ENCODE measurements around the gene MAP4K5. TPM values are rescaled to one million over a fixed set of nuclear protein-coding genes. Genes with fewer than 3 reads are reported as not detected.
"Not testable (repeated sequence)": the region's sequence is repeated elsewhere in the genome, so short reads cannot be mapped to it uniquely, and the experiment has no call there.

Gene MAP4K5
- total and polyA plus RNA-seq, 4 donors: 12.4 to 105 (median 30.2) TPM

GRCh38 chr14:50560931-50561285 lies 28.5 kb upstream of the MAP4K5 start:
- Histone ChIP-seq H3K27me3 (ENCODE audit: control insufficient read depth in 3 of 3, insufficient read depth in 3 of 3, low read length in 2 of 3) (no peaks in the 10 kb centered on the region), H3K4me1 (ENCODE audit: control insufficient read depth in 5 of 5, insufficient read depth in 5 of 5, low read length in 5 of 5) (peaks cover 0 to 13% (median 0%) of the 10 kb centered on the region in 5 donors), H3K4me3 (peak overlapping the region; percentile 75), H3K9ac (ENCODE audit: insufficient read depth in 1 of 2, low read length in 2 of 2) (peak overlapping the region in 1 of 2 donors; percentile 64), H3K36me3 (ENCODE audit: control insufficient read depth in 4 of 4, insufficient read depth in 4 of 4, low read length in 4 of 4) (no peaks in the 10 kb centered on the region), H3K27ac (ENCODE audit: low read depth in 1 of 2, low read length in 1 of 2) (peak overlapping the region; percentile 48 to 95), H3K9me3 (ENCODE audit: control insufficient read depth in 4 of 4, insufficient read depth in 3 of 4, low read length in 3 of 4) (no peaks in the 10 kb centered on the region)
- no peak for TF ChIP-seq CTCF (IDR thresholded peaks at IDR 0.05; ENCODE audit: control extremely low read depth, extremely low read depth)
- WGBS, 2 donors: 0% methylated on average over 21 of the region's 21 CpGs
- DNase-seq (peak; percentile 75 to 86 (median 81)), ATAC-seq (ENCODE audit: insufficient read depth, low FRiP score) (peak; percentile 90)

GRCh38 chr14:50559990-50560930 lies 27.9 kb upstream of the MAP4K5 start, which contains the start of gene ATL1:
TSS of gene ATL1 (plus strand) at chr14:50560145. CDS start at chr14:50560266, 121 bp downstream.
- peak; percentile 88 to 90 (median 89) for DNase-seq
- no peaks in the 10 kb centered on the region for H3K36me3 ChIP-seq (ENCODE audit: control insufficient read depth in 4 of 4, insufficient read depth in 4 of 4, low read length in 4 of 4)
- 1% methylated on average over 54 to 66 of the region's 66 CpGs for WGBS, 2 donors
- H3K9me3 ChIP-seq (ENCODE audit: control insufficient read depth in 4 of 4, insufficient read depth in 3 of 4, low read length in 3 of 4): no peaks in the 10 kb centered on the region
- peak within 1 kb of the TSS; percentile 48 to 95 for H3K27ac ChIP-seq (ENCODE audit: low read depth in 1 of 2, low read length in 1 of 2)
- peak within 1 kb of the TSS; percentile 75 for H3K4me3 ChIP-seq
- peak; percentile 87 for ATAC-seq (ENCODE audit: insufficient read depth, low FRiP score)
- peak within 1 kb of the TSS; percentile 44 to 94 for H3K9ac ChIP-seq (ENCODE audit: insufficient read depth in 1 of 2, low read length in 2 of 2)
- no peaks in the 10 kb centered on the region for H3K27me3 ChIP-seq (ENCODE audit: control insufficient read depth in 3 of 3, insufficient read depth in 3 of 3, low read length in 2 of 3)
- peaks cover 0 to 13% (median 0%) of the 10 kb centered on the region in 5 donors for H3K4me1 ChIP-seq (ENCODE audit: control insufficient read depth in 5 of 5, insufficient read depth in 5 of 5, low read length in 5 of 5)
- no peak for TF ChIP-seq CTCF (IDR thresholded peaks at IDR 0.05; ENCODE audit: control extremely low read depth, extremely low read depth)

GRCh38 chr14:50552796-50553195 lies 20.4 kb upstream of the MAP4K5 start:
- H3K27ac ChIP-seq (ENCODE audit: low read depth in 1 of 2, low read length in 1 of 2); H3K9me3 ChIP-seq (ENCODE audit: control insufficient read depth in 4 of 4, insufficient read depth in 3 of 4, low read length in 3 of 4); H3K27me3 ChIP-seq (ENCODE audit: control insufficient read depth in 3 of 3, insufficient read depth in 3 of 3, low read length in 2 of 3); H3K9ac ChIP-seq (ENCODE audit: insufficient read depth in 1 of 2, low read length in 2 of 2); ATAC-seq (ENCODE audit: insufficient read depth, low FRiP score); H3K4me1 ChIP-seq (ENCODE audit: control insufficient read depth in 5 of 5, insufficient read depth in 5 of 5, low read length in 5 of 5); H3K4me3 ChIP-seq; DNase-seq; H3K36me3 ChIP-seq (ENCODE audit: control insufficient read depth in 4 of 4, insufficient read depth in 4 of 4, low read length in 4 of 4): not testable (repeated sequence)
- 85 to 96% methylated on average over 3 of the region's 3 CpGs for WGBS, 2 donors

GRCh38 chr14:50551877-50552276 lies 19.5 kb upstream of the MAP4K5 start:
- Histone ChIP-seq H3K9ac (ENCODE audit: insufficient read depth in 1 of 2, low read length in 2 of 2) (no peak overlapping the region), H3K4me1 (ENCODE audit: control insufficient read depth in 5 of 5, insufficient read depth in 5 of 5, low read length in 5 of 5) (no peaks in the 10 kb centered on the region)
- DNase-seq: no peak

More at GRCh38 chr14:50551877-50552276, 19.5 kb upstream of the MAP4K5 start:
- TF ChIP-seq CTCF (IDR thresholded peaks at IDR 0.05; ENCODE audit: control extremely low read depth, extremely low read depth): no peak
- WGBS, 2 donors: 39 to 64% methylated on average over 3 of the region's 3 CpGs
- H3K27ac ChIP-seq (ENCODE audit: low read depth in 1 of 2, low read length in 1 of 2): no peak overlapping the region
- no peaks in the 10 kb centered on the region for H3K9me3 ChIP-seq (ENCODE audit: control insufficient read depth in 4 of 4, insufficient read depth in 3 of 4, low read length in 3 of 4)
- H3K27me3 ChIP-seq (ENCODE audit: control insufficient read depth in 3 of 3, insufficient read depth in 3 of 3, low read length in 2 of 3): no peaks in the 10 kb centered on the region
- no peak overlapping the region for H3K4me3 ChIP-seq
- no peaks in the 10 kb centered on the region for H3K36me3 ChIP-seq (ENCODE audit: control insufficient read depth in 4 of 4, insufficient read depth in 4 of 4, low read length in 4 of 4)
- ATAC-seq (ENCODE audit: insufficient read depth, low FRiP score): no peak

All from lung (tissue), 12 donors.